ENCODE data around the gene CDCP2.
"Not testable (repeated sequence)": the region's sequence is repeated elsewhere in the genome, so short reads cannot be mapped to it uniquely, and the experiment has no call there.

The CDCP2 gene

DNA sequence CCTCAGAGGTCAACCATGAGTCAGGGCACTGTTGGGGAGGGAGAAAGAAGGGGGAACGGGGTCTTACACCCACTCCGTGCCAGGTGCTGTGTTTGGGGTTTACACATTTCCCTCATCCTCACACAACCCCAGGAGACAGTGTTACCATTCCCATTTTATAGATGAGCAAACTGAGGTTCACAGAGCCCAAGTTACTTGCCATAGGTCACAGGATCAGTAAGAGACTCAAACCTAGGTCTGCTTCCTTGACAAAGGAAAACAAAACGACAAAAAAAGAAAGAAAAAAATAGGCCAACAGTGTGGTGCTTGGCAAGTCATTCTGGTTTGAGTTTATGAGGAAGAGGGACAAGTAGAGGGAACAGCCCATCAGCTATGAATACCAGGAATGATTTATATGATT lies 16.3 kb upstream of the CDCP2 start:
- H4K20me1 ChIP-seq (ENCODE audit: insufficient read depth, low read length) = no peaks in the 10 kb centered on the region
- H3K27me3 ChIP-seq (ENCODE audit: insufficient read depth, low read length, poor library complexity) = no peaks in the 10 kb centered on the region
- no peak overlapping the region for H3K9ac ChIP-seq (ENCODE audit: low read depth, low read length)
- H3K36me3 ChIP-seq (ENCODE audit: insufficient read depth, low read length) = 0 out of 2 replicates have a peak, but pooled peaks cover 4% of the 10 kb centered on the region
- no peak for DNase-seq
- no peak overlapping the region for H3K4me2 ChIP-seq (ENCODE audit: insufficient read depth, low read length)
- ATAC-seq (ENCODE audit: insufficient read depth, low read depth) = no peak
- H3K4me3 ChIP-seq (ENCODE audit: low read depth in 1 of 2, low read length in 2 of 2) = no peak overlapping the region
- no peak overlapping the region for H2AFZ ChIP-seq (ENCODE audit: low read depth, low read length)
- H3K27ac ChIP-seq (ENCODE audit: low read length) = no peak overlapping the region
- TF ChIP-seq, protein P1, sequence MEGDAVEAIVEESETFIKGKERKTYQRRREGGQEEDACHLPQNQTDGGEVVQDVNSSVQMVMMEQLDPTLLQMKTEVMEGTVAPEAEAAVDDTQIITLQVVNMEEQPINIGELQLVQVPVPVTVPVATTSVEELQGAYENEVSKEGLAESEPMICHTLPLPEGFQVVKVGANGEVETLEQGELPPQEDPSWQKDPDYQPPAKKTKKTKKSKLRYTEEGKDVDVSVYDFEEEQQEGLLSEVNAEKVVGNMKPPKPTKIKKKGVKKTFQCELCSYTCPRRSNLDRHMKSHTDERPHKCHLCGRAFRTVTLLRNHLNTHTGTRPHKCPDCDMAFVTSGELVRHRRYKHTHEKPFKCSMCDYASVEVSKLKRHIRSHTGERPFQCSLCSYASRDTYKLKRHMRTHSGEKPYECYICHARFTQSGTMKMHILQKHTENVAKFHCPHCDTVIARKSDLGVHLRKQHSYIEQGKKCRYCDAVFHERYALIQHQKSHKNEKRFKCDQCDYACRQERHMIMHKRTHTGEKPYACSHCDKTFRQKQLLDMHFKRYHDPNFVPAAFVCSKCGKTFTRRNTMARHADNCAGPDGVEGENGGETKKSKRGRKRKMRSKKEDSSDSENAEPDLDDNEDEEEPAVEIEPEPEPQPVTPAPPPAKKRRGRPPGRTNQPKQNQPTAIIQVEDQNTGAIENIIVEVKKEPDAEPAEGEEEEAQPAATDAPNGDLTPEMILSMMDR (IDR thresholded peaks at IDR 0.05; ENCODE audit: borderline replicate concordance, extremely low read depth, low read length, poor library complexity, severe bottlenecking) = no peak
- TF ChIP-seq EZH2 (IDR thresholded peaks at IDR 0.05; ENCODE audit: borderline replicate concordance, low read depth, low read length, severe bottlenecking) = no peak
- H3K79me2 ChIP-seq (ENCODE audit: insufficient read depth, low read length) = no peaks in the 10 kb centered on the region
- no peaks in the 10 kb centered on the region for H3K4me1 ChIP-seq (ENCODE audit: insufficient read depth, low read length)
- H3K9me3 ChIP-seq (ENCODE audit: insufficient read depth, low read length, severe bottlenecking) = no peaks in the 10 kb centered on the region

DNA sequence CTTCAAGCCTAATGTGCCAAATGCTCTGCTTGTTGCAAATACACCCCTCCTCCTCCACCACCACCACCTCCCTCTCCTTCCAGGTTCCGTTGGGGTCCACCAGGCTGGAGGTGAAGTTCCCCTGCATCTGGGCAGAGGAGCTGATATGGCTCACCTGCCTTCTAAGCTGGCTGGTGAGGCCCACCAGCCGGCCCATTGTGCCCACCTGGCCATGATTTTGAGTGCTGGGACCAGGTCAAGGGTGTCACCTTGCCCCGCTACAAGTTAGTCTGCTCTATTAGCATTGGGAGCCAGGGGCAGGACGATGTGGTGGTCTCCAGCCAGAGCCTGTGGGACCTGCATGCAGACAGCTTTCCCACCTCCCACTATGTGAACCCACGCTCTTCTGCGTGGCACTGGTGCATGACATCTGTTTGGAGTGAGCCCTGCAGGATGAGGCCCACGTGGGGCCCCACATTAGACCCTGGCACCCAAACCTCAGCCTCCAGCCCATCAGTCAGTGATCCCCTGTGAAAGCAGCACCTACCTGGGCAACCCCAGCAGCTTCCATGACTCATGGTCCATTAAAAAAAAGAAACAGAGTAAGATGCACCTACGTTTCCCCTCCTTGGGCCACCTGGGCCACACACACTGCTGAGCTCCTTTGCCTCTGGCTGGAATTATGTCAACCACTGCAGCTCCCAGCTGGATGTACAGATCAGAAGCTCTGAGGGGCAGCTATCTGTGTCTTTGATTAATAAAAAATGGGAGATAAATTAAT lies 15.6 kb upstream of the CDCP2 start:
- no peak for DNase-seq
- Histone ChIP-seq H3K9me3 (ENCODE audit: insufficient read depth, low read length, severe bottlenecking) (no peaks in the 10 kb centered on the region), H3K27me3 (ENCODE audit: insufficient read depth, low read length, poor library complexity) (no peaks in the 10 kb centered on the region), H3K27ac (ENCODE audit: low read length) (no peak overlapping the region), H4K20me1 (ENCODE audit: insufficient read depth, low read length) (no peaks in the 10 kb centered on the region), H3K4me1 (ENCODE audit: insufficient read depth, low read length) (no peaks in the 10 kb centered on the region), H3K36me3 (ENCODE audit: insufficient read depth, low read length) (0 out of 2 replicates have a peak, but pooled peaks cover 4% of the 10 kb centered on the region), H2AFZ (ENCODE audit: low read depth, low read length) (no peak overlapping the region), H3K9ac (ENCODE audit: low read depth, low read length) (no peak overlapping the region), H3K4me3 (ENCODE audit: low read depth in 1 of 2, low read length in 2 of 2) (no peak overlapping the region), H3K79me2 (ENCODE audit: insufficient read depth, low read length) (no peaks in the 10 kb centered on the region), H3K4me2 (ENCODE audit: insufficient read depth, low read length) (no peak overlapping the region)
- ATAC-seq (ENCODE audit: insufficient read depth, low read depth) = no peak
- no peak for TF ChIP-seq EZH2 (IDR thresholded peaks at IDR 0.05; ENCODE audit: borderline replicate concordance, low read depth, low read length, severe bottlenecking)
- TF ChIP-seq, protein P1 (IDR thresholded peaks at IDR 0.05; ENCODE audit: borderline replicate concordance, extremely low read depth, low read length, poor library complexity, severe bottlenecking) = no peak

DNA sequence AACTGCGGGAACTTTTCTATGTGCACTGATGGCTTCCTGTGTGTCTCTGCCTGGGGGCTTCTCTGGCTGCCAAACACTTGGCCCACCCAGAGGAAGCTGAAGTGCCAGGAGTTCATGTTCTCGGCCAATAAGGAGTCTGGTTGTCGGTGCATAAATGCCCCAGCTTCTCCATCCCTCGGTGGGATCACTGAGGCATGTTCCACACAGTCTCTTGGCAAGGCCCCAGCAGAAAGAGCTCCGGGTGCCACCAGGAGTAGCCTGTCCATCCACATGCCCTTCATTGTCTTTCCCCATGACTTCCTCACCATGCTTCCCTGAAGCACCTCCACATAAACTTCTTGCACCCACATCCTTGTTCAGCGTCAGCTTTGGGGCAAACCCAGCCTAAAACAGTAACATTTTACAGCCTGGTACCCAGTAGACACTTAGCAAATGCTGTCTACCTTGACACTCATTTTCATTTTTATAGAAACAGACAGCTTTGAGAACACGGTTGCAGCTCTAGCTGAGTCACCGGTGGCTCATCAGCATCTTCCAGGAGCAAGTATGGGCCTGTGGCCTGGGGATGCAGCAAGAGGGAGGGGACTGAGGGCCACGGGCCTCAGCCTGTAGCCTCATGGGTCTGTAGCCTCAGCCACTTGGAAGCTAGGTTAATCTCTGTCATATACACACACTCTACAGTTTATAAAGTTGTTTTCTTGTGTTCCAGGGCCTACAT lies 14.8 kb upstream of the CDCP2 start:
- H3K27ac ChIP-seq (ENCODE audit: low read length) = no peak overlapping the region
- DNase-seq (no peak), ATAC-seq (ENCODE audit: insufficient read depth, low read depth) (no peak)
- H2AFZ ChIP-seq (ENCODE audit: low read depth, low read length) = no peak overlapping the region
- no peak overlapping the region for H3K4me3 ChIP-seq (ENCODE audit: low read depth in 1 of 2, low read length in 2 of 2)
- TF ChIP-seq, protein P1 (IDR thresholded peaks at IDR 0.05; ENCODE audit: borderline replicate concordance, extremely low read depth, low read length, poor library complexity, severe bottlenecking) = no peak
- no peak for TF ChIP-seq EZH2 (IDR thresholded peaks at IDR 0.05; ENCODE audit: borderline replicate concordance, low read depth, low read length, severe bottlenecking)
- 0 out of 2 replicates have a peak, but pooled peaks cover 4% of the 10 kb centered on the region for H3K36me3 ChIP-seq (ENCODE audit: insufficient read depth, low read length)
- no peaks in the 10 kb centered on the region for H4K20me1 ChIP-seq (ENCODE audit: insufficient read depth, low read length)
- H3K27me3 ChIP-seq (ENCODE audit: insufficient read depth, low read length, poor library complexity) = no peaks in the 10 kb centered on the region
- H3K4me1 ChIP-seq (ENCODE audit: insufficient read depth, low read length) = no peaks in the 10 kb centered on the region
- no peaks in the 10 kb centered on the region for H3K9me3 ChIP-seq (ENCODE audit: insufficient read depth, low read length, severe bottlenecking)
- no peak overlapping the region for H3K4me2 ChIP-seq (ENCODE audit: insufficient read depth, low read length)
- H3K79me2 ChIP-seq (ENCODE audit: insufficient read depth, low read length) = no peaks in the 10 kb centered on the region
- H3K9ac ChIP-seq (ENCODE audit: low read depth, low read length) = no peak overlapping the region

DNA sequence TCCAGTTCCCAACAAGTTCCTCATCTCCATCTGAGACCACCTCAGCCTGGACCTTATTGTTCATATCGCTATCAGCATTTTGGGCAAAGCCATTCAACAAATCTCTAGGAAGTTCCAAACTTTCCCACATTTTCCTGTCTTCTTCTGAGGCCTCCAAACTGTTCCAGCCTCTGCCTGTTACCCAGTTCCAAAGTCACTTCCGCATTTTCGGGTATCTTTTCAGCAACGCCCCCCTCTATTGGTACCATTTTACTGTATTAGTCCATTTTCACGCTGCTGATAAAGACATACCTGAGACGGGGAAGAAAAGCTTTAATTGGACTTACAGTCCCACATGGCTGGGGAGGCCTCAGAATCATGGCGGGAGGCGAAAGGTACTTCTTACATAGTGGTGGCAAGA lies 13.6 kb upstream of the CDCP2 start:
- H3K27ac ChIP-seq (ENCODE audit: low read length); ATAC-seq (ENCODE audit: insufficient read depth, low read depth); H3K27me3 ChIP-seq (ENCODE audit: insufficient read depth, low read length, poor library complexity); H3K4me2 ChIP-seq (ENCODE audit: insufficient read depth, low read length); H4K20me1 ChIP-seq (ENCODE audit: insufficient read depth, low read length); H3K79me2 ChIP-seq (ENCODE audit: insufficient read depth, low read length); H2AFZ ChIP-seq (ENCODE audit: low read depth, low read length); H3K9me3 ChIP-seq (ENCODE audit: insufficient read depth, low read length, severe bottlenecking); H3K36me3 ChIP-seq (ENCODE audit: insufficient read depth, low read length); H3K4me3 ChIP-seq (ENCODE audit: low read depth in 1 of 2, low read length in 2 of 2); DNase-seq; H3K9ac ChIP-seq (ENCODE audit: low read depth, low read length); H3K4me1 ChIP-seq (ENCODE audit: insufficient read depth, low read length): not testable (repeated sequence)
